GM03348 (cell line): ENCODE measurements around the gene SNRPB.

ENCODE experiments used
- DNase-seq: peaks from one replicate; pipeline ENCODE4 v3.0.0; 2012; ENCODE audit warnings: low spot score

The SNRPB gene

DNA sequence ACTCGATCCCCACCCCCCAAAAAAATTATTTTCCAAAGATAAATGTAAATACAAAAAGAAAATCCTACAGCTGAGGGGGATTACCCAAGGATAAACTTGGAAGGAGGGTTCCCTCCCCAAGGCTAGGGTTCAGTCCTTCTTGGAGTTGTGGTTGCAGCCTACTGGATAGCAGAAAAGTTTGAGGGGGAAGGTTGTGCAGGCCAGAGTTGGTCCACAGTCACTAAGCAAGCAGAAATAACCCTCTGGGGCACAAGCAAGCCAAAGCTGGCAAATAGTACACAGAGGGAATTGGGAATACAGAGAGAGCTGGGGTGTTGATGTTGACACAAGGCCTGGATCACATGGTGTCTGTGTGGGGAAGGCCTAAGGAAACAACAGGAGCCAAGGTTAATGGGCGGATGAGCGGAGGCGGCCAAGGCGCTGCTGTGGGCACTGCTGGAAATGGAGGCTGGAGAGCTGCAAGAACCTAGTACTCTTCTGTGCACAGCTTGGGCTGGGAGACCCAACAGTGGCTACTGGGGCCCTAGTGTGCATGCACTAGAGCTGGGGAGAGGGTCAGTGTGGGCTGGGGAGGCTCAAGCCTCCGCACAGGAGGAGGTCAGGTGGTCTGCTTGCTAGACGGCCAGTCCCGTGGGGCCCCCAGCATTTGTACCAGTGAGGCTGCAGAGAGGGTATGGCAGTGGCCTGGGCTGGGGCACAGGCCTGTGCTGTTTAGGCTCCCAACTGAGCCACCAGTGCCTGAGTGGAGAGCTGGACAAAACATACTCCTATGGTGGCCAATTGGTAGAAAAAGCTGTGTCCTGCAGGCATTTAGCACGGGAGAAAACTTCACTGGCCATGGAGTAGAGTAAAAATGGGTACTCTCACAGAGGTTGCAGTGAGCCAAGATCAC is 5.5 kb upstream of the SNRPB start:
- no peak for DNase-seq

DNA sequence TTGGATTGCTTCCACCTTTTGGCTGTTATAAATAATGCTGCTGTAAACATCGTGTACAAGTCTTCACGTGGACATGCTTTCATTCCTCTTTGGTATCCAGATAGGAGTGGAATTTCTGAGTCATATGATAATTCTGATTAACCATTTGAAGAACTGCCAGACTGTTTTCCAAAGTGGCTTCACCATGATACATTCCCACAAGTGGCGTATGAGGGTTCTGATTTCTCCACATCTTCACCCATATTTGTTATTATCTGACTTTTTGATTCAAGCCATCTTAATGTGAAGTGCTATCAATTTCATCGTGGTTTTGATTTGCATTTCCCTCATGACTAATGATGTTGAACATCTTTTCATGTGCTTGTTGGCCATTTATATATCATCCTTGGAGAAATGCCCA is 2.9 kb upstream of the SNRPB start:
- peak; percentile 35 for DNase-seq

DNA sequence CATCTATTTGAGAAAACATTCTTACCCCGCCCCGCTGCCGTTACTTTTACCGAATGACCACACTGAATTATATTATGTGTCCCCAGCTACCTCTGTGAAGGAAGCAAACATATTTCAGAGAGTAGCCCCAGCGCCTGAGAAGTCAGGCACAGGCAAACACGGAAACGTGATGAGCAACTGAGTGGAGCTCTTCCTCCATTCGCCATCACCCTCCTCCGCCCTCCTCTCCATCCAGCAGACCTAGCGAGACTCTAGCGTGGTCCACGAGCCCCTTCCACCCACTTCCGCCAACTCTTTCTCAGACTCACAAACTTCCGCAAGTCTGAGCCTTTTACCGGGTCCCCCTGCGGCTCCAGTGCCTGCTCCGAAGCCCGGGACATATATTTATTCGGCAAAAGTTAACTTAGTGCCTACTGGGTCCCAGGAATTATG is 582 bp downstream of the SNRPB start:
- DNase-seq: peak; percentile 73

DNA sequence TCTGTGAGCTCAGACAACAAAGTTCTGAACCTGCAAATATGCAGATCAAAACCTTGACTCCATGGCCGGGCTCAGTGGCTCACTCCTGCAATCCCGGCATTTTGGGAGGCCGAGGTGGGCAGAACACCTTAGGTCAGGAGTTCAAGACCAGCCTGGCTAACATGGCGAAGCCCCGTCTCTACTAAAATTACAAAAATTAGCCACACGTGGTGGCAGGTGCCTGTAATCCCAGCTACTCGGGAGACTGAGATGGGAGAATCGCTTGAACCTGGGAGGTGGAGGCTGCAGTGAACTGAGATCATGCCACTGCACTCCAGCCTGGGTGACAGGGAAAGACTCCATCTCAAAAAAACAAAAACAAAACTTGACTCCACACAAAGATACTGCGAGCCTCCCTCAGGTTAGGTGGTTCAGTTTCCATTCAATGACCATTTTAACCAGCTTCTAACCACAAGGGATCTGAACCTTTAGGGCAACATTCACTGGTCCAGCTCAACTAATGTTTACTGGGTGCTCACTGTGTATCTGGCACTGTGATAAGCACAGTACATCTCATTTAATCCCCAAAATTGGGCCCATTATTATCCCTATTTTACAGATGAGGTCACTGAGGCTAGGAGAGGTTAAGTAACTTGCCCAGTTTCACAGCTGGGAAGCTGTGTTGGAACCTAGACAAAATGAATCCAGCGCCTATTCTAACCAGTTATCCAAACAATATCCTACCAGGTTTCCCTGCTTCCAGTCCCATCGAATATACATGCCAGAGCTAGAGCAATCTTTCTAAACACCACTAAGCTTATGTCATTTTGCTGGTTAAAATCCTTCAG is 1.8 kb downstream of the SNRPB start:
- peak; percentile 21 for DNase-seq

DNA sequence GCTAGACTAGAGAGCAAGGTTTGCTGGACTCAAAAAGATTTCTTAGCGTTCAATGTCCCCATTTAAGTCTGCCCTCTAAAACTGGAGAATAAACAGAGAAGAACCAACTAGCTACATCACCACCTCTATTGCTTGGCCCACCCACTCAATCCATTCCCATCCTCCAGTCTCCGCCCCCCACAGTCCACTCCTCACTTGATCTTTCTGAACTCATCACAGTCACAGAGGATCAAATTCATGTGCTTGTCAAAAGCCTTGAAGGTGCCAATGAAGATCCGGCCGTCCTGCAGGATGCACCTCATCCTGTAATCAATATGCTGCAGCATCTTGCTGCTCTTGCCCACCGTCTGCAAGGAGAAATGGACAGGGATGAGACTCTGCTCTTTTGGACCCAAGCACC is 3.2 kb downstream of the SNRPB start:
- no peak for DNase-seq

DNA sequence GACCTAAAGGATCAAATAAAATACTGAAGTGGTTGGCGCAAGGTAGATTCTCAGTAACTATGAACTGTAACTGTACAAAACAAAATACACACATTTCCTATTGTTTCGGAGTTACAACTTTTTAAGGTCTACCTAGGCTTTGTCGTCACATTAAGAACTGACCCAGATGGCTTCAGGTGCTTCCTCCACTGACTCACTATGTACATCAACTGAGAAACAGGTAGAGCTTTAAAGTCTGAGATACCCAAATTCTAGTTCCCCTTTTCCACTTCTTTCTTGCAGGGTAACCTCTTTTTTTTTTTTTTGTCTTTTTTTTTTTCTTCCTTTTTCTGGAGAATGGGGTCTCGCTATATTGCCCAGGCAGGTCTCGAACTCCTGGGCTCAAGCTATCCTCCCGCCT is 5.5 kb downstream of the SNRPB start:
- DNase-seq: no peak

DNA sequence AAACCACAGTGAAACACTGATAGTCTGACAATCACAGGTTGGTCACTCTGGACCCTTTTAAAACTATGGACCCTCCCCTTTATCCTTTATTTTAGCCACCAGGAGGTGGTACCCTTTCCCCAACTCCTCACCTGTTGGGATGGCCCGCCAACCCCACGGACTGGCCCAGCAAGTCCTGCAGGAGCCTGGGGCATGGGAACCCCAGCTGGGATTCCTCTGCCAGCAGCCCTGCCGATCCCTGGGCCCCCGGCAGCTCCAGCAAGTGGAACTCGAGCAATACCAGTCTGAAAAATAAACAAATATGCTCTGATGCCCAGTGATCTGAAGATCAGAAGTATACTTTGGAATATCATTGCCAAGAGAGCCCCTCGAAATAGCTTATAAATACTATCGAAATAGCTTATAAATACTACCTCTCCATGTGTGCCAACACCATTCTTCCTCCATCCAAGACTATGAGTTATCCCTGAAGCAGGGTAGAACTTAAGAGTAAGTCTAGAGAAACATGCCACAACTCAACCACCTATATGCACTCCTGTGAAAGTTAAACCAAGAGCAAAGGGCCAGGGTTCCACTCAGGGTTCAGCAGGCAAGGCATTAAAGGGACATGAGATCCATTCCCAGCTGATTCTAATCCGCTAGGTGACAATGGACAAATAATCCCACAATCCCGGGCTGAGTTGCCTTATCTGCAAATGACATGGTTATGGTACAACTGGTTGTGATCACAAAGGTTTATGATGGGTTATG is 6.8 kb downstream of the SNRPB start:
- no peak for DNase-seq

DNA sequence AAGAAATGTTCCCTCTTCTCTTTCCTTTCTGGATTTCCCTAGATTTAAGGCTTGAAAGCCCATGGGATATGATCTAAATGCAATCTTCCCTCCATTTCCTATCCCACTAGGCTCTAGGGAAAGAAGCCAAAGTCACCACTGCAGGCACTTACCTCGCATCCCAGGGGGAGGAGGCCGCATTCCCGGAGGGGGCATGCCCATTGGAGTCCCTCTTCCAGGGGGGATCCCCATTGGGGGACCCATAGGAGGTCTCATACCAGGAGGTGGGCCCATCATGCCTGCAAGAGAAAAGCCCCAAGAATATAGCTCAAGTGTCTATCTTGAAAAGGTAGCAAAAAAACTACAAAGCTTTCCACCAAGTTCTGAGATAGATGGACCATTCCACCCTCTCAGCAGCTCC is 8.1 kb downstream of the SNRPB start:
- no peak for DNase-seq

DNA sequence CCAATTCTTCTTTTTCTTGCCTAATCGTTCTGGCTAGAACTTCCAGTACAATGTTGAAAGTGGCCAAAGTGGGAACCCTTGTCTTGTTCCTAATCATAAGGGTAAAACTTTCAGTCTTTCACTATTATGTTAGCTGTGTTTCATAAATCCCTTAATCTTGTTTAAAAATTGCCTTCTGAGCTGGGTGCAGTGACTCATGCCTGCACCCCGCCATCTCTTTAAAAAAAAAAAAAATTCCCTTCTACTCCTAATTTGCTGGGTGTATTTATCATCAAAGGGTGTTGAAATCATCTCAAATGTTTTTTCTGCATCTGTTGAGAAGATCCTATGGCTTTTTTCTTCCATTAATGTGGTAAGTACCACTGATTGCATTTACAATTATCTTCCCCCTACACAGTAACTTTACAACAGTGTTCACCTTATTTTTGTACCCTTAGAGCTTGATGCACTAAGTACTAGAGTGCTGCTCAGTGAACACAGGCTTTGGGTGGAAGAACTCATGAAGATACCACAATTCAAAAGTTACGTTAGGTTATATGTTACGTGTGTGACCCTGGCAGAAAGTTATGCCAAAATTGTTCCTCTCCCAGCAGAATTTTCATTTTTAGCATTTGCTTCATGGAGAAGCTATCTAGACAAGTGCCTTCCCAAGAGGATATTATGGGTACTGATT is 9.7 kb downstream of the SNRPB start:
- no peak for DNase-seq

DNA sequence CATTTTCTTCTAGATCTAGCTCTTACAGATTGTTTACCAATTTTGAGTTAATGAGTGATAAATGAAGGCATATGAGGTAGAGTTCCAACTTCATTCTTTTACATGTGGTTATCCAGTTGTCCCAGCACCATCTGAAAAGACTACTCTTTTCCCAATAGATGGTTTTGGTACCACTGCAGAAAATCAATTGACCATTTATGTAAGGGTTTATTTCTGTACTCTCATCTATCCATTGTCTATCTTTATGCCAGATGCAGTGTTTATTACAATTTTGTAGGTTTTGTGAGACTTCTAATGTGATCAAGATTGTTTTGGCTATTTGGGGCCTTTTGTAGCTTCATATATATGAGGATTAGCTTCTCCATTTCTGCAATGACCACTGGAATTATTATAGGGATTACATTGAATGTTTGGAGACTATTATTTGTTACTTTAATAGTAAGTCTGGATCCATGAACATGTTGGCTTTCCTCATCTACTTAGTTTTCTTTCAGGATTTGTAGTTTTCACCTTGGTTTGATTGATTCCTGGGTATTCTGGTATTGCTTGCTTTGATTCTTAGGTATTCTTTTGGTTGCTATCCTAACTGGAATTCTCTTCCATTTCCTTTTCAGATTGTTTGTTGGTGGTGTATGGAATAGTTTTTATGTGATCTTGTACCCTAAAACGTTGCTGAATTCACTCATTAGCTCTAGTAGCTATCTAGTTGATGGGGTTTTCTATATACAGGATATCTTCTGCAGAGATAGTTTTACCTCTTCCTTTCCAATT is 10.4 kb downstream of the SNRPB start:
- no peak for DNase-seq

DNA sequence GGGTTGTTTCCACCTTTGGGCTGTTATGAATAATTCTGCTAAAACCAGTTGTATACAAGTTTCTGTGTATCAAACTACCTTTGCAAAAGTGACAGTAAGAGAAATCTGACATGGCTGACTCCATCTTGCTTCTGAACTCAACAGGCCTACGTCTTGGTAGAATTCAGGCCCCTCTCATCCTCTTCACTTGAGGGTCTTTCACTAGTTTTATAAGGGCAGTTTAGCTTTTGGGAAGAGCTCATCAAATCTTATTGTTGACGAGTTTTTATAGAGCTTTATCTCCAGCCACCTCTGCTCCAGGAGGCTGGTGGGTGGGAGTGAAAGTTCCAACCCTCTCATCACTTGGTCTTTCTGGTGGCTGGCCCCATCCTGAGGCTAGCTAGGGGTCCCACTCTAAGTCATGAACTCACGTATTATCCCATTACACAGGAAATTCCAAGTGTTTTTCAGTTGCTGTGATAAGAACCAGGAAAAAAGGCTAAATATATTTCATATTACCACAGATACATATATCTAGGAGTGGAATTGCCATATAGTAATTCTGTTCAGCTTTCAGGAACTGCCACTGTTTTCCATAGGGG is 11.6 kb downstream of the SNRPB start:
- no peak for DNase-seq

DNA sequence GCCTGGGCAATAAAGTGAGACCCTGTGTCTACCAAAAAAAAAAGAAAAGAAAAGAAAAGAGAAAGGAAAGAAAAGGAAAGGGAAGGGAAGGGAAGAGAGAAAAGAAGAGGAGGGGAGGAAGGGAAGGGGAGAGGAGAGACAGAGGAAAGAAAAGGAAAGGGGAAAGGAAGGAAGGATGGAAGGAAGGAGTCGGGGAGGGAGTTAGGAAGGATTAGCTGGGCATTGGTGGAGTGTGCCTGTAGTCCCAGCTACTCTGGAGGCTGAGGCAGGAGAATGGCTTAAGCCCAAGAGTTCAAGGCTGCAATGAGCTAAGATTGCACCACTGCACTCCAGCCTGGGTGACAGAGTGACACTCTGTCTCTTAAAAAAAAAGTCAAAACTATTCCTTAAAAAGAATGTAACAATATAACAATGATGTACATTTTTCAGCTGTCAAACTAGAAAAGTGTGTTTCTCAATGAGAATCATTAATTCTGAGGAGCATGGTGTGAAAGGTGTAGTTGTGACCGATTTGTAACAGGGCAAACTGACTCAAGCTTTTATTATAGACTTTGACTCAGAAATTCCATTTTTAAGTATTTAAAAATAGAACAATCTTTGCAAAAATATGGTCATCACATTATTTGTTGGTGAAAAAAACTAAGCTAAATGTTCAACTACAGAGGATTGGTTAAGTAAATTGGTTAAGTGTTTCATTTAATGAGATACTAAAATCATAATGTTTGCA is 14.7 kb downstream of the SNRPB start:
- no peak for DNase-seq

DNA sequence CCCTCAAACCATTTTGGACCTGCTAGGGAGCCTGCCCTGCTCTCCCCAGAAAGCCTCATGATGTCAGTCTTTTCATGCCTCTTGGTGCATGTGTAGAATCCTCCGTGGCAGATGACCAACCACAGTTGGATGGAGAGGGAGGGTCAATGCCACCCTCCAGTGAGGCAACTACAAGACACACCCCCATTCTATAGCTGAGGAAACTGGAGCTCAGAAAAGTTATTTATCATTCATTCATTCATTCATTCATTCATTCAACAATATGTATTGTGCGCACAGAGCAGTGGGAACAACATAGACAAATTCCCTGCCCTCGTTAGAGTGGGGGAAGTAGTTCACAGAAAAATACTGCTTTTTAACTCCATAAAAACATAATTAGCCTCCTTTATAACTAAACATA is 16.8 kb downstream of the SNRPB start:
- DNase-seq: no peak

DNA sequence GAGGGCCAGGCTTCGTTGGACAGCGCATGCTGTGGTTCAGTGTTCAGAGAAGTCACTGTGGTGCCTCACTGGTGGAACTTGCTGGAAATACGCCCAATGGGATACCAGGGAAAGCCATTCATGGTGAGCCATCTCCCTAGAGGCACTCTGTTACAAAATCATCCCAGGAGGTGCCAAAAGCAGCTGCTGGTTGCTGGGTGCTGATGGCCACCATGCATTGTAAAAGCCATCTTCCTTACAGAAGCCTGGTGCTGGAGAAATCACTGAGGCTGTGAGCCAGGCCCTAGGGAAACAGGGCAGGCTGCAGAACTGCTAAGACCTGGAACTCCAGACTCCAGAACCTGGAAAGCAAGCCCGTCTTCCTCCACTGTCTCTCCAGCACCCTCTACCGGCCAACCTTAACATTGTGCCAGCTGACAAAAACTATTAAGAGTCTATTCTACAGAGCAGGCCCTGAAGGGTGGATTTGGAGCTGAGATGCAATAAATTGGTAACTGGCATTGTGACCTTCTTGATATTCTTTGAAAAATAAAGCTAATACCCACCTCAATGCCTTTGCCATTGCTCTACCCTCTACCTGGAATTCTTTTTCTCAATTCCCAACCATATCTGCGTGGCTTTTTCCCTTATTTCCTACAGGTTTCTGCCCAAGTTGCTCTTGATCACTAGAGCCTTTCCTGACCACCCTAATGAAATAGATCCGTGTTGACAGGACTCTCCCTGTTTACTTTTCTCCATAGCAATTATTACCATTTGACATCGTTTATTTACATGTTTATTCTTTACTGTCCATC is 18.5 kb downstream of the SNRPB start:
- DNase-seq: peak; percentile 85

DNA sequence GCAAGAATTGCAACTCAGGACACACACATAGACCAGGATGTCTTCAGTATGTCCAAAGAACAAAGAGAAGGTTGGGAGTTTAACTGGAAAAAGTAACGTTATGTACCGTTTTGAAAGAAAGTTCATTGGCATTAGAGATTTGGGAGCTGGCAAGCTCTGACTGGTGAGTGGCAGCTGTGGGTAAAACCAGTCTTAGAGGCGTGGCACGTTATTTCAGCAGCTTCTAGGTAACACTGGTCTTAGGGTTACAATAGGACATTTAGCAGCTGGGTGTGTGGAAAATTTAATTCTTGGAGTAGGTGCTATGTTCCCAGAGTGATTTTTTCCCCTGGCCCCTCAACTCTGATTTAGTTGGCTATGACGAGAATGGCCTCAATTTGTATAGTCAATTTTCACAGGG is 19.2 kb downstream of the SNRPB start:
- no peak for DNase-seq

DNA sequence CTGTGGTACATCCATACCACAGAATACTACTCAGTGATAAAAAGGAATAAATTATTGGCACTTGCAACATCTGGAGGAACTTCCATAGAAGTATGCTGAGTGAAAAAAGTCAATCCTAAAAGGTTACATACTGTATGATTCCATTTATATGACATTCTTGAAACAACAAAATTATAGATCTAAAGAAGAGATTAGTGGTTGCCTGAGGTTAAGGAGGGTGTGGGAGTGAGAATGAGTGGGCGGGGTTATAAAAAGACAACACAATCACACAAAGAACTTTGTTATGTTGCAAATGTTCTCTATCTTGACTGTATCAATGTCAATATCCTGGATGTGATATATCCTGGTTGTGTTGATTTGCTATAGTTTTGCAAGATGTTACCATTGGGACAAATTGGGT is 21.2 kb downstream of the SNRPB start:
- DNase-seq: no peak

DNA sequence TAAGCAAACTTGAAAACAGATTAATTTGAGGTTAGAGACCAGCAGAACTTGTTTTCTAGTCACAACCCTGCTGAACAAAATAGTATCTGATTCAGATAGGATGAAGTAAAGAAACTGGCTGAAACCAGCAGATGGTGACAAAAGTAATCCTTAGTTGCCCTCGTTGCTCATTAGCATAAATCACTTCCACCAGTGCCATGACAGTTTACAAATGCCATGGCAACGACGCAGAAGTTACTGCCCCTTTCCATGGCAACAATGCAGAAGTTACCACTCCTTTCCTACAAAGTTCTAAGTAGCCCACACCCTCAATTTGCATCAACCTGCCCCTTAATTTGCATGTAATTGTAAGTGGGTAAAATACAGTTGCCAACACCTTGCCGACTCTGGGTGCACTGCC is 23.7 kb downstream of the SNRPB start:
- no peak for DNase-seq

DNA sequence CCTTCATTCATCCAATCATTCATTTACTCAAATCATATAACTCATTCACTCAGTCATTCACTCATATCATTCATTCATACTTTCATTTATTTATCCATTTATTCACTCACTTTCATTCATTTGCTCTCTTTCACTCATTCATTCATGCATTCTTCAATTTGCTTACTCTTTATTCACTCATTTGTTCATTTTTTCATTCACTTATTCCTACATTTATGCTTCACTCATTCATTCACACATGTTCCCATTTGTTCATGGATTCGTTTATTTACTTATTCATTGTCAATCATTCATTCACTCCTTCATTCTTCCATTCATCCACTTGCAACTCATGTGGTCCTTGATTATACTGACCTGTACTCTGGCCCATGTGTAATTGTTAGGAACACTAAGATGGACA is 39.4 kb downstream of the SNRPB start:
- DNase-seq: no peak

DNA sequence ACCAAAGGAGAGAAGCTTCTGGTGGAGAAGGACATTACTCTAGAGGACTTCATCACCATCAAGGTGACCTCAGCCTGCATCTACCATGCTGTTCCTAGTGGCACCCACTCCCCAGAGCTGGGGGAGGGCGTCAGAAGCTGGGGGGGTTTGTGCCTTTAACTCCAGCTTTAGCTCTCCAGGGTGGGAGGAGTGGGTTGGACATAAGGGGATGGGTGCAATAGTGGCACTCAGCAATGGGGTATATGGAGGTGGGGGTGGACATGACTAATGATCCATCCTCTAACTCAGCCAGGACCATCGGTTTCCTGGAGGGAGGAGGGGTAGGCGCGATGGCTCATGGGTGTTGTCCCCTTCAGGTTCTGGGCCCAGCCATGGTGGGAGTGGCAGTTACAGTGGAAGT is 40.1 kb downstream of the SNRPB start:
- no peak for DNase-seq
